ENCODE data around the gene MB21D2.

MB21D2 gene

GRCh38 chr3:192864941-192865340 is 52.7 kb downstream of the MB21D2 start:
- intact Hi-C loops (cut with DNase I; ENCODE audit: low total_unique reads) = no loop called here
- no peak for DNase-seq
- no peaks in the 10 kb centered on the region for H3K36me3 ChIP-seq
- peaks cover 0 to 20% (median 10%) of the 10 kb centered on the region in 4 donors for H3K4me1 ChIP-seq
- no peak overlapping the region for H3K27ac ChIP-seq
- H3K9me3 ChIP-seq = no peaks in the 10 kb centered on the region
- H3K4me3 ChIP-seq = no peak overlapping the region
- no peaks in the 10 kb centered on the region for H3K27me3 ChIP-seq
- TF ChIP-seq, protein P1, sequence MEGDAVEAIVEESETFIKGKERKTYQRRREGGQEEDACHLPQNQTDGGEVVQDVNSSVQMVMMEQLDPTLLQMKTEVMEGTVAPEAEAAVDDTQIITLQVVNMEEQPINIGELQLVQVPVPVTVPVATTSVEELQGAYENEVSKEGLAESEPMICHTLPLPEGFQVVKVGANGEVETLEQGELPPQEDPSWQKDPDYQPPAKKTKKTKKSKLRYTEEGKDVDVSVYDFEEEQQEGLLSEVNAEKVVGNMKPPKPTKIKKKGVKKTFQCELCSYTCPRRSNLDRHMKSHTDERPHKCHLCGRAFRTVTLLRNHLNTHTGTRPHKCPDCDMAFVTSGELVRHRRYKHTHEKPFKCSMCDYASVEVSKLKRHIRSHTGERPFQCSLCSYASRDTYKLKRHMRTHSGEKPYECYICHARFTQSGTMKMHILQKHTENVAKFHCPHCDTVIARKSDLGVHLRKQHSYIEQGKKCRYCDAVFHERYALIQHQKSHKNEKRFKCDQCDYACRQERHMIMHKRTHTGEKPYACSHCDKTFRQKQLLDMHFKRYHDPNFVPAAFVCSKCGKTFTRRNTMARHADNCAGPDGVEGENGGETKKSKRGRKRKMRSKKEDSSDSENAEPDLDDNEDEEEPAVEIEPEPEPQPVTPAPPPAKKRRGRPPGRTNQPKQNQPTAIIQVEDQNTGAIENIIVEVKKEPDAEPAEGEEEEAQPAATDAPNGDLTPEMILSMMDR (IDR thresholded peaks at IDR 0.05) = no peak

DNA sequence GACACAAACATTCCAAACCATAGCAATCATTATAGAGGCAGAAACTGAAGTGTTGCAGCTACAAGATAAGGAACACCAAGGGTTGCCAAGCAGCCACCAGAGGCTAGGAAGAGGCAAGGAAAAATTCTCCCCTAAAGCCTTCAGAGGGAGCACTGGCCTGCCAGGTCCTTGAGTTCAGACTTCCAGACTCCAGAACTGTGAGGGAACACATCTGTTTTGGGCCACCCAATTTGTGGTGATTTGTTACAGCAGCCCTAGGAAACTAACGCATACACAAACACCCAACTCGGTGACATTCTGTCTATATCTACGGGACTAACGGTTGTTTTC is 54.6 kb downstream of the MB21D2 start:
- no peaks in the 10 kb centered on the region for H3K36me3 ChIP-seq
- no peaks in the 10 kb centered on the region for H3K27me3 ChIP-seq
- TF ChIP-seq, protein P1 (IDR thresholded peaks at IDR 0.05) = no peak
- intact Hi-C loops (cut with DNase I; ENCODE audit: low total_unique reads) = no loop called here
- no peak overlapping the region for H3K4me3 ChIP-seq
- DNase-seq = no peak
- H3K27ac ChIP-seq = no peak overlapping the region
- H3K4me1 ChIP-seq = peaks cover 0 to 8% (median 5%) of the 10 kb centered on the region in 4 donors
- H3K9me3 ChIP-seq = no peaks in the 10 kb centered on the region

GRCh38 chr3:192862408-192863090 is 55.1 kb downstream of the MB21D2 start:
- no peak for DNase-seq
- Histone ChIP-seq H3K27ac (no peak overlapping the region), H3K4me1 (peaks cover 0 to 7% (median 3%) of the 10 kb centered on the region in 4 donors), H3K4me3 (no peak overlapping the region), H3K36me3 (no peaks in the 10 kb centered on the region), H3K9me3 (no peaks in the 10 kb centered on the region), H3K27me3 (no peaks in the 10 kb centered on the region)
- intact Hi-C loops (cut with DNase I; ENCODE audit: low total_unique reads) = no loop called here
- TF ChIP-seq, protein P1 (IDR thresholded peaks at IDR 0.05) = no peak

GRCh38 chr3:192861972-192862371 is 55.7 kb downstream of the MB21D2 start:
- TF ChIP-seq, protein P1 (IDR thresholded peaks at IDR 0.05) = no peak
- Histone ChIP-seq H3K9me3 (no peaks in the 10 kb centered on the region), H3K4me1 (peaks cover 0 to 8% (median 0%) of the 10 kb centered on the region in 4 donors), H3K4me3 (no peak overlapping the region), H3K36me3 (no peaks in the 10 kb centered on the region), H3K27ac (no peak overlapping the region), H3K27me3 (no peaks in the 10 kb centered on the region)
- intact Hi-C loops (cut with DNase I; ENCODE audit: low total_unique reads) = no loop called here
- no peak for DNase-seq

DNA sequence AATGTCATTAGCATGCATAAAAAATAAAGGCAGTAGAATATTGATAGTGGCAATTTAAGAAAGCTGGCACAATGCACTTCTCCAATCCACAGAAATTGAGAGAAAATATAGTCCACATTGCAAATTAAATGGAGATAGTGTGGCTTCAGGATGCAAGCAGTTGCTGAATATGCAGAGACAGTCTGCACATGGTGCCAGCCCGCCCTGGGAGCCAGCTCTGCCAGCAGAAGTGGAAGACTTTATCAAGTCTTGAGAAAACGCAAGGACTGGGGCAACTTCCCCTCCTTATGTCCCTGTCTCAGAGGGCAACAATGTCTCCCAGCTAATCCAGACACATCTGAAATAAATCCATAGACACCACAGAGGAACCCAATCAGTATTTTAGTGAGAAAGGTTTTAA is 57.2 kb downstream of the MB21D2 start:
- H3K27ac ChIP-seq = no peak overlapping the region
- no peak overlapping the region for H3K4me3 ChIP-seq
- TF ChIP-seq, protein P1 (IDR thresholded peaks at IDR 0.05) = no peak
- H3K4me1 ChIP-seq = peaks cover 0 to 9% (median 0%) of the 10 kb centered on the region in 4 donors
- no peaks in the 10 kb centered on the region for H3K36me3 ChIP-seq
- DNase-seq = peak in 1 of 2 donors; percentile 26
- no peaks in the 10 kb centered on the region for H3K27me3 ChIP-seq
- intact Hi-C loops (cut with DNase I; ENCODE audit: low total_unique reads) = no loop called here
- no peaks in the 10 kb centered on the region for H3K9me3 ChIP-seq

Data from tibial artery (tissue), 4 donors.